GM23338 (cell line): ENCODE measurements around the gene PTPRN2. TPM values are rescaled to one million over a fixed set of nuclear protein-coding genes. Genes with fewer than 3 reads are reported as not detected.

ENCODE experiments used
- ATAC-seq: fragments of 200-7000 bp; cut with Tn5 transposase; 3 replicates; pipeline ENCODE4 v1.9.1; 2020
- DNase-seq: peaks from one replicate; pipeline ENCODE4 v3.0.0-alpha.2; 2015; ENCODE audit warnings: low spot score
- H2AFZ ChIP-seq: fragments of 200-600 bp; sonication (generic); 2 replicates; pipeline ENCODE4 v1.8.0; 2016; ENCODE audit warnings: antibody characterized with exemption, mild to moderate bottlenecking, moderate library complexity
- H3F3A ChIP-seq: fragments of 200-600 bp; sonication (generic); replicated peaks from 2 replicates; pipeline ENCODE4 v1.8.0; 2017; ENCODE audit warnings: antibody characterized with exemption, mixed run types, low read depth
- H3K27ac ChIP-seq: fragments of 200-600 bp; sonication (generic); 2 replicates; pipeline ENCODE4 v1.6.1; 2016; ENCODE audit warnings: low read depth
- H3K27me3 ChIP-seq: fragments of 200-600 bp; sonication (generic); 2 replicates; pipeline ENCODE4 v1.8.0; 2016; ENCODE audit warnings: mild to moderate bottlenecking, mixed run types, moderate library complexity; ENCODE audit not compliant: insufficient read depth
- H3K36me3 ChIP-seq: fragments of 200-600 bp; sonication (generic); 2 replicates; pipeline ENCODE4 v1.8.0; 2016; ENCODE audit warnings: mild to moderate bottlenecking; ENCODE audit not compliant: insufficient read depth
- H3K4me1 ChIP-seq: fragments of 200-600 bp; sonication (generic); 2 replicates; pipeline ENCODE4 v1.8.0; 2016; ENCODE audit warnings: mild to moderate bottlenecking, moderate library complexity; ENCODE audit not compliant: insufficient read depth
- H3K4me2 ChIP-seq: fragments of 200-600 bp; sonication (generic); 2 replicates; pipeline ENCODE4 v1.7.1; 2017; ENCODE audit warnings: mixed run types
- H3K4me3 ChIP-seq: fragments of 200-600 bp; sonication (generic); 2 replicates; pipeline ENCODE4 v1.6.1; 2016; ENCODE audit warnings: mixed run types
- H3K79me2 ChIP-seq: fragments of 200-600 bp; sonication (generic); replicated peaks from 2 replicates; pipeline ENCODE4 v1.8.0; 2017; ENCODE audit warnings: mild to moderate bottlenecking; ENCODE audit not compliant: insufficient read depth
- H3K9me2 ChIP-seq: fragments of 200-600 bp; sonication (generic); 2 replicates; pipeline ENCODE4 v1.8.0; 2017; ENCODE audit not compliant: insufficient read depth
- H4K20me1 ChIP-seq: fragments of 200-600 bp; sonication (generic); replicated peaks from 2 replicates; pipeline ENCODE4 v1.8.0; 2017; ENCODE audit warnings: mild to moderate bottlenecking; ENCODE audit not compliant: insufficient read depth
- H3K27ac Mint-ChIP-seq: 2 replicates; pipeline ENCODE4 v1.8.0; 2020; ENCODE audit warnings: inconsistent platforms, mild to moderate bottlenecking, moderate library complexity, mixed read lengths
- H3K27me3 Mint-ChIP-seq: 3 replicates; pipeline ENCODE4 v1.8.0; 2022; ENCODE audit warnings: low read depth, mild to moderate bottlenecking, moderate library complexity, mixed read lengths, inconsistent platforms; ENCODE audit not compliant: insufficient read depth, poor library complexity
- H3K36me3 Mint-ChIP-seq: 3 replicates; pipeline ENCODE4 v1.8.0; 2021; ENCODE audit warnings: low read depth, mild to moderate bottlenecking, inconsistent platforms, moderate library complexity, mixed read lengths
- H3K4me1 Mint-ChIP-seq: 3 replicates; pipeline ENCODE4 v1.8.0; 2020; ENCODE audit warnings: mild to moderate bottlenecking, inconsistent platforms, mixed read lengths
- H3K4me3 Mint-ChIP-seq: 3 replicates; pipeline ENCODE4 v1.8.0; 2021; ENCODE audit warnings: moderate library complexity, mild to moderate bottlenecking, inconsistent platforms, mixed read lengths
- H3K9me3 Mint-ChIP-seq: 3 replicates; pipeline ENCODE4 v1.8.0; 2020; ENCODE audit warnings: moderate library complexity, mild to moderate bottlenecking, inconsistent platforms, mixed read lengths
- CREB1 ChIP-seq: fragments of 250-450 bp; sonication (Bioruptor Pico); IDR thresholded peaks from 2 replicates; pipeline ENCODE4 v1.5.0; 2020; ENCODE audit warnings: low read depth, mild to moderate bottlenecking, moderate library complexity
- EZH2 ChIP-seq: fragments of 200-600 bp; sonication (generic); IDR thresholded peaks from one replicate; pipeline ENCODE4 v1.8.0; 2017; ENCODE audit warnings: antibody characterized with exemption, mild to moderate bottlenecking, low read depth; ENCODE audit not compliant: unreplicated experiment
- EZH2phosphoT487 ChIP-seq: fragments of 200-600 bp; sonication (generic); IDR thresholded peaks from one replicate; pipeline ENCODE4 v1.8.1; 2018; ENCODE audit warnings: antibody characterized with exemption; ENCODE audit not compliant: unreplicated experiment
- JUNB ChIP-seq: IDR thresholded peaks from one replicate; pipeline ENCODE4 v1.6.1; 2016; ENCODE audit warnings: antibody characterized with exemption; ENCODE audit not compliant: unreplicated experiment
- NANOG ChIP-seq: IDR thresholded peaks from 2 replicates; pipeline ENCODE4 v1.6.1; 2016; ENCODE audit warnings: antibody characterized with exemption, borderline replicate concordance
- POLR2AphosphoS5 ChIP-seq: IDR thresholded peaks from 2 replicates; pipeline ENCODE4 v1.6.1; 2016; ENCODE audit warnings: antibody characterized with exemption, low read depth
- STAT1 ChIP-seq: IDR thresholded peaks from one replicate; pipeline ENCODE4 v1.6.1; 2016; ENCODE audit warnings: antibody characterized with exemption; ENCODE audit not compliant: unreplicated experiment
- ZNF114 ChIP-seq: fragments of 250-450 bp; sonication (Bioruptor Pico); IDR thresholded peaks from 2 replicates; pipeline ENCODE4 v1.5.0; 2020; ENCODE audit warnings: mild to moderate bottlenecking, moderate library complexity
- ZNF331 ChIP-seq: fragments of 250-450 bp; sonication (Bioruptor Pico); IDR thresholded peaks from 2 replicates; pipeline ENCODE4 v1.5.0; 2020; ENCODE audit warnings: low read depth, mild to moderate bottlenecking, moderate library complexity
- polyA plus RNA-seq: library from polyadenylated mRNA; unstranded; fragments of >200 nt; fragmentation: Nextera tagmentation; extraction: Ambion mirVana; gene quantifications from 2 replicates; pipeline ENCODE4 v1.2.1, GENCODE V29; 2016
- total RNA-seq: library from RNA; depleted of rRNA; stranded (reverse); fragments of >200 nt; shearing (Covaris generic); gene quantifications from 2 replicates; pipeline ENCODE4 v1.2.3, GENCODE V29; 2014
- TF ChIP-seq, protein P1 (sequence below), 2 experiments: fragments of 200-600 bp in 1 of 2; sonication (generic) in 1 of 2; conservative IDR thresholded peaks; 2 replicates each; pipeline versions ENCODE4 v1.5.1 to v1.6.1; 2016 to 2017; ENCODE audit warnings: antibody characterized with exemption in 2 of 2, low read depth in 2 of 2, mild to moderate bottlenecking in 2 of 2, moderate library complexity in 1 of 2
- TF ChIP-seq, protein P2 (sequence below): IDR thresholded peaks from one replicate; pipeline ENCODE4 v1.6.1; 2018; ENCODE audit warnings: antibody characterized with exemption; ENCODE audit not compliant: unreplicated experiment
- TF ChIP-seq, protein P3 (sequence below): fragments of 250-450 bp; sonication (Bioruptor Pico); IDR thresholded peaks from 2 replicates; pipeline ENCODE4 v1.5.0; 2020; ENCODE audit warnings: mild to moderate bottlenecking, moderate library complexity

Gene PTPRN2
- total and polyA plus RNA-seq, 2 experiments from 2014 or later, result 0.87 to 4.0 TPM

DNA sequence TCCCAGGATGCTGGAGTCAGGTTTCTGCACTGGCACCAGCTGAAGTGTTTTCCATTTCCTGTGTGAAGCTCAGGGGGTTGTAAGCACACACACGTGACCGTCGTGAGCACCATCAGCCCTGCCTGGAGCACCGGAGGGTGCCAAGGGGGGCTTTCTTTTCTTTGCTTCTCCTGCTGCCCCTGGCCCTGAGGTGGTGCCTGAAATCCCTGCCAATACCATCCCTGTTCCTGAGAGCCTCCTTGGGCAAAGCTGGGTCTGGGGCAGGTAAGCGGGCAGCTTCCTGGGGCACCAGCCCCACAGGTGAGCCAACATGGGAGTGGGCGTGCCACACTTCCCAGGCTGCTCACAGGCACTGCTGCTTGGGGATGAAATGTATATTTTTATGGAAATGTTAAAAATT, 657.2 kb downstream of the PTPRN2 start (continued):
- TF ChIP-seq, protein P1, sequence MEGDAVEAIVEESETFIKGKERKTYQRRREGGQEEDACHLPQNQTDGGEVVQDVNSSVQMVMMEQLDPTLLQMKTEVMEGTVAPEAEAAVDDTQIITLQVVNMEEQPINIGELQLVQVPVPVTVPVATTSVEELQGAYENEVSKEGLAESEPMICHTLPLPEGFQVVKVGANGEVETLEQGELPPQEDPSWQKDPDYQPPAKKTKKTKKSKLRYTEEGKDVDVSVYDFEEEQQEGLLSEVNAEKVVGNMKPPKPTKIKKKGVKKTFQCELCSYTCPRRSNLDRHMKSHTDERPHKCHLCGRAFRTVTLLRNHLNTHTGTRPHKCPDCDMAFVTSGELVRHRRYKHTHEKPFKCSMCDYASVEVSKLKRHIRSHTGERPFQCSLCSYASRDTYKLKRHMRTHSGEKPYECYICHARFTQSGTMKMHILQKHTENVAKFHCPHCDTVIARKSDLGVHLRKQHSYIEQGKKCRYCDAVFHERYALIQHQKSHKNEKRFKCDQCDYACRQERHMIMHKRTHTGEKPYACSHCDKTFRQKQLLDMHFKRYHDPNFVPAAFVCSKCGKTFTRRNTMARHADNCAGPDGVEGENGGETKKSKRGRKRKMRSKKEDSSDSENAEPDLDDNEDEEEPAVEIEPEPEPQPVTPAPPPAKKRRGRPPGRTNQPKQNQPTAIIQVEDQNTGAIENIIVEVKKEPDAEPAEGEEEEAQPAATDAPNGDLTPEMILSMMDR (conservative IDR thresholded peaks at IDR 0.05; ENCODE audit: low read depth in 2 of 2), result no peak
- no peak for TF ChIP-seq CREB1 (CRISPR knock-in tag)

DNA sequence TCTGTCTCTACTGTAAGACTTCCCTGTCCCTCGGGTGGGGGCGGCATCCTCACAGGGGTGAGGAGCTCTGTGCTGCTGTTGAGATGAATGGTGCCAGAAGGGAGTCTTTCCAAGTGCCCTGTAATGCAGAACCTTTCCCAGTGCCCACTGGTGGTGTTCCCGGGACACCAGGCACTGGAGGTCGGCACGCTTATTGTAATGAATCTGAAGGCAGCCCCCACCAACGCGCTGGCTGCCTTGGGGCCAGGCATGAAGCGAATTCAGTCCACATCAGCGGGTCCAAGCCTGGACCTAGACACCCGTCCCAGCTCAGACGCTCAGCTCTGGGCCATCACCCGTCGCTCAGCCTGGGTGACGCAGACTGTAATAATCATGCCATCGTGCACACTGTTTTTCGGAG, 658.0 kb downstream of the PTPRN2 start:
- Histone ChIP-seq H3K4me1 (no peaks in the 10 kb centered on the region), H3K27ac (no peak overlapping the region), H3K4me3 (no peak overlapping the region), H3F3A (no peaks in the 10 kb centered on the region), H3K9me2 (no peaks in the 10 kb centered on the region), H3K79me2 (no peaks in the 10 kb centered on the region), H3K4me2 (no peak overlapping the region), H3K36me3 (no peaks in the 10 kb centered on the region; the same call in 1 of the 2 replicates), H2AFZ (no peak overlapping the region), H4K20me1 (no peaks in the 10 kb centered on the region), H3K27me3 (no peaks in the 10 kb centered on the region)
- Mint-ChIP-seq H3K36me3 (peaks cover 53% of the 10 kb centered on the region), H3K4me3 (no peak overlapping the region), H3K4me1 (no peaks in the 10 kb centered on the region), H3K27ac (no peak overlapping the region), H3K9me3 (peaks cover 91% of the 10 kb centered on the region), H3K27me3 (peaks cover 11% of the 10 kb centered on the region)
- DNase-seq (no peak), ATAC-seq (no peak)
- TF ChIP-seq ZNF331 (CRISPR knock-in tag), result no peak
- TF ChIP-seq POLR2AphosphoS5, result no peak
- TF ChIP-seq EZH2phosphoT487, result no peak
- no peak for TF ChIP-seq ZNF114 (CRISPR knock-in tag)
- TF ChIP-seq EZH2, result no peak
- TF ChIP-seq NANOG, result no peak
- TF ChIP-seq, protein P2, sequence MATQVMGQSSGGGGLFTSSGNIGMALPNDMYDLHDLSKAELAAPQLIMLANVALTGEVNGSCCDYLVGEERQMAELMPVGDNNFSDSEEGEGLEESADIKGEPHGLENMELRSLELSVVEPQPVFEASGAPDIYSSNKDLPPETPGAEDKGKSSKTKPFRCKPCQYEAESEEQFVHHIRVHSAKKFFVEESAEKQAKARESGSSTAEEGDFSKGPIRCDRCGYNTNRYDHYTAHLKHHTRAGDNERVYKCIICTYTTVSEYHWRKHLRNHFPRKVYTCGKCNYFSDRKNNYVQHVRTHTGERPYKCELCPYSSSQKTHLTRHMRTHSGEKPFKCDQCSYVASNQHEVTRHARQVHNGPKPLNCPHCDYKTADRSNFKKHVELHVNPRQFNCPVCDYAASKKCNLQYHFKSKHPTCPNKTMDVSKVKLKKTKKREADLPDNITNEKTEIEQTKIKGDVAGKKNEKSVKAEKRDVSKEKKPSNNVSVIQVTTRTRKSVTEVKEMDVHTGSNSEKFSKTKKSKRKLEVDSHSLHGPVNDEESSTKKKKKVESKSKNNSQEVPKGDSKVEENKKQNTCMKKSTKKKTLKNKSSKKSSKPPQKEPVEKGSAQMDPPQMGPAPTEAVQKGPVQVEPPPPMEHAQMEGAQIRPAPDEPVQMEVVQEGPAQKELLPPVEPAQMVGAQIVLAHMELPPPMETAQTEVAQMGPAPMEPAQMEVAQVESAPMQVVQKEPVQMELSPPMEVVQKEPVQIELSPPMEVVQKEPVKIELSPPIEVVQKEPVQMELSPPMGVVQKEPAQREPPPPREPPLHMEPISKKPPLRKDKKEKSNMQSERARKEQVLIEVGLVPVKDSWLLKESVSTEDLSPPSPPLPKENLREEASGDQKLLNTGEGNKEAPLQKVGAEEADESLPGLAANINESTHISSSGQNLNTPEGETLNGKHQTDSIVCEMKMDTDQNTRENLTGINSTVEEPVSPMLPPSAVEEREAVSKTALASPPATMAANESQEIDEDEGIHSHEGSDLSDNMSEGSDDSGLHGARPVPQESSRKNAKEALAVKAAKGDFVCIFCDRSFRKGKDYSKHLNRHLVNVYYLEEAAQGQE, result no peak
- TF ChIP-seq STAT1, result no peak
- no peak for TF ChIP-seq JUNB
- TF ChIP-seq, protein P3, sequence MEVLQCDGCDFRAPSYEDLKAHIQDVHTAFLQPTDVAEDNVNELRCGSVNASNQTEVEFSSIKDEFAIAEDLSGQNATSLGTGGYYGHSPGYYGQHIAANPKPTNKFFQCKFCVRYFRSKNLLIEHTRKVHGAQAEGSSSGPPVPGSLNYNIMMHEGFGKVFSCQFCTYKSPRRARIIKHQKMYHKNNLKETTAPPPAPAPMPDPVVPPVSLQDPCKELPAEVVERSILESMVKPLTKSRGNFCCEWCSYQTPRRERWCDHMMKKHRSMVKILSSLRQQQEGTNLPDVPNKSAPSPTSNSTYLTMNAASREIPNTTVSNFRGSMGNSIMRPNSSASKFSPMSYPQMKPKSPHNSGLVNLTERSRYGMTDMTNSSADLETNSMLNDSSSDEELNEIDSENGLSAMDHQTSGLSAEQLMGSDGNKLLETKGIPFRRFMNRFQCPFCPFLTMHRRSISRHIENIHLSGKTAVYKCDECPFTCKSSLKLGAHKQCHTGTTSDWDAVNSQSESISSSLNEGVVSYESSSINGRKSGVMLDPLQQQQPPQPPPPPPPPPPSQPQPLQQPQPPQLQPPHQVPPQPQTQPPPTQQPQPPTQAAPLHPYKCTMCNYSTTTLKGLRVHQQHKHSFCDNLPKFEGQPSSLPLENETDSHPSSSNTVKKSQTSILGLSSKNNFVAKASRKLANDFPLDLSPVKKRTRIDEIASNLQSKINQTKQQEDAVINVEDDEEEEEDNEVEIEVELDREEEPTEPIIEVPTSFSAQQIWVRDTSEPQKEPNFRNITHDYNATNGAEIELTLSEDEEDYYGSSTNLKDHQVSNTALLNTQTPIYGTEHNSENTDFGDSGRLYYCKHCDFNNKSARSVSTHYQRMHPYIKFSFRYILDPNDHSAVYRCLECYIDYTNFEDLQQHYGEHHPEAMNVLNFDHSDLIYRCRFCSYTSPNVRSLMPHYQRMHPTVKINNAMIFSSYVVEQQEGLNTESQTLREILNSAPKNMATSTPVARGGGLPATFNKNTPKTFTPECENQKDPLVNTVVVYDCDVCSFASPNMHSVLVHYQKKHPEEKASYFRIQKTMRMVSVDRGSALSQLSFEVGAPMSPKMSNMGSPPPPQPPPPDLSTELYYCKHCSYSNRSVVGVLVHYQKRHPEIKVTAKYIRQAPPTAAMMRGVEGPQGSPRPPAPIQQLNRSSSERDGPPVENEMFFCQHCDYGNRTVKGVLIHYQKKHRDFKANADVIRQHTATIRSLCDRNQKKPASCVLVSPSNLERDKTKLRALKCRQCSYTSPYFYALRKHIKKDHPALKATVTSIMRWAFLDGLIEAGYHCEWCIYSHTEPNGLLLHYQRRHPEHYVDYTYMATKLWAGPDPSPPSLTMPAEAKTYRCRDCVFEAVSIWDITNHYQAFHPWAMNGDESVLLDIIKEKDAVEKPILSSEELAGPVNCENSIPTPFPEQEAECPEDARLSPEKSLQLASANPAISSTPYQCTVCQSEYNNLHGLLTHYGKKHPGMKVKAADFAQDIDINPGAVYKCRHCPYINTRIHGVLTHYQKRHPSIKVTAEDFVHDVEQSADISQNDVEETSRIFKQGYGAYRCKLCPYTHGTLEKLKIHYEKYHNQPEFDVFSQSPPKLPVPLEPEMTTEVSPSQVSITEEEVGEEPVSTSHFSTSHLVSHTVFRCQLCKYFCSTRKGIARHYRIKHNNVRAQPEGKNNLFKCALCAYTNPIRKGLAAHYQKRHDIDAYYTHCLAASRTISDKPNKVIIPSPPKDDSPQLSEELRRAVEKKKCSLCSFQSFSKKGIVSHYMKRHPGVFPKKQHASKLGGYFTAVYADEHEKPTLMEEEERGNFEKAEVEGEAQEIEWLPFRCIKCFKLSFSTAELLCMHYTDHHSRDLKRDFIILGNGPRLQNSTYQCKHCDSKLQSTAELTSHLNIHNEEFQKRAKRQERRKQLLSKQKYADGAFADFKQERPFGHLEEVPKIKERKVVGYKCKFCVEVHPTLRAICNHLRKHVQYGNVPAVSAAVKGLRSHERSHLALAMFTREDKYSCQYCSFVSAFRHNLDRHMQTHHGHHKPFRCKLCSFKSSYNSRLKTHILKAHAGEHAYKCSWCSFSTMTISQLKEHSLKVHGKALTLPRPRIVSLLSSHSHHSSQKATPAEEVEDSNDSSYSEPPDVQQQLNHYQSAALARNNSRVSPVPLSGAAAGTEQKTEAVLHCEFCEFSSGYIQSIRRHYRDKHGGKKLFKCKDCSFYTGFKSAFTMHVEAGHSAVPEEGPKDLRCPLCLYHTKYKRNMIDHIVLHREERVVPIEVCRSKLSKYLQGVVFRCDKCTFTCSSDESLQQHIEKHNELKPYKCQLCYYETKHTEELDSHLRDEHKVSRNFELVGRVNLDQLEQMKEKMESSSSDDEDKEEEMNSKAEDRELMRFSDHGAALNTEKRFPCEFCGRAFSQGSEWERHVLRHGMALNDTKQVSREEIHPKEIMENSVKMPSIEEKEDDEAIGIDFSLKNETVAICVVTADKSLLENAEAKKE (CRISPR knock-in tag), result no peak
